Activated naive CD4-positive, alpha-beta T cell (primary cell): Measurements from ENCODE around the gene CPA3.

Experiments used
- DNase-seq, 4 experiments: peaks; one replicate each; lab custom pipeline; 2025; lab: John Stamatoyannopoulos, UW

CPA3 gene

DNA sequence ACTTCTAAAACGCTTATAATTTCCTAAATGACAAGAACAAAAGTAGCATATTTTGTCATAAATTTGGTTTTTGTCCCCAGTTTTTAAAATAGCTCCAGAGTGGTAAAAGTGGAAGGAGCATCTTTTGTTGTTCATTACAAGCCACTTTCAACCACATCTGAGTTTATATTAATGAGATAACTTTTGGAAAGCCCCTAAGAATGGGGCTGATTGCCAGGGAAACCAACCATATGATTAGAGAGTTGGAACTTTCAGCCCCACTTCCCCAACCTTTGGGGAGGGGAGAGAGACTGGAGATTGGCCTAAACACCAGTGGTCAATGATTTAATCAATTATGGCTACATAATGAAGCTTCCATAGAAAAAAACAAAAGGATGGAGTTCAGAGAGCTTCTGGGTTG, 57.4 kb downstream of the CPA3 start:
- no peak for DNase-seq

DNA sequence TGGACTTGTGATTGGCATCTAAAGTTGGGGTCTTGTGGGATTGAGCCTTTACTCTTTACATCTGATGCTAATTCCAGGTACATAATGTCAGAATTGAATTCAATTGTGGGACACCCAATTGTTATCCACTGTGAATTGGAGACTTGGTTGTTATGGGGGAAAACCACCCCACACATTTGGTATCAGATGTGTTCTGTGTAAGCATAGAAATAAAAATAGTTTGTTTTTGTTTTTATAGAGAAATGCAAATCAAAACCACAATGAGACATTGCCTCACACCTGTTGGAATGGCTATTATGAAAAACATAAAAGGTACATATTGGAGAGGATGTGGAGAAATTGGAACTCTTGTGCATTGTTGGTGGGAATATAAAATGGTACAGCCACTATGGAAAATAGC, 58.5 kb downstream of the CPA3 start:
- no peak for DNase-seq

DNA sequence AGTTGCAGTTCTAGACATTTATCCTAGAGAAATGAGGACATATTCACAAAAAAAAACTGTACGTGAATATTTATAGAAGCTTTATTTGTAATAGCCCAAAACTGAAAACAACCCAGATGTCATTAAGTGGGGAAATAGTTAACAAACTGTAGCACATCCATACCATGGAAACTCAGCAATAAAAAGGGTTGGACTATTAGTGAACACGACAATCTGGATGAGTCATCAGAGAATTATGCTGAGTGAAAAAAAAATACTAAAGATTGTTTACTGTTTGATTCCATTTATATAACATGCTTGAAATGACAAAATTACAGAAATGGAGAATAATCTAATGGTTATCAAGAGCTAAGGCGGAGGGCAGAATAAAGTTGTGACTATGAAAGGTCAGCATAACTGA, 59.5 kb downstream of the CPA3 start:
- DNase-seq: no peak

DNA sequence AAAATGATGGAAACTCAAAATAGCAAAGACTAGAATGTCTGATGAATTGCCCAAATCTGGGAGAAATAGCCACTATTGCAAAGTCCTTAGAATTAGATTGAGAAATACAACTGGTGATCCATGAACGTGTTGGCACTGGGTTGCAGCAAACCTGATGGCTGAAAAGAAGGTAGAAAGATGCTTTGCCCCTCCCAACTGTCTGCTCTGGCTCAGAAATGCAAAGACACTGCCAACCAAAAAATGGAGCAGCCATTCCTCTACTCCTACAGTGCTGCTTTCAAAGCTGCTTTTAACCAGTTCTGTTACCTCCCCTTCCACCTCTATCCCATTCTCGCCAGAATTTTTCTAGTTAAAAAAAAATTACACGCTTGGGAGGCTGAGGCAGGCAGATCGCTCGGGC, 60.7 kb downstream of the CPA3 start:
- no peak for DNase-seq

DNA sequence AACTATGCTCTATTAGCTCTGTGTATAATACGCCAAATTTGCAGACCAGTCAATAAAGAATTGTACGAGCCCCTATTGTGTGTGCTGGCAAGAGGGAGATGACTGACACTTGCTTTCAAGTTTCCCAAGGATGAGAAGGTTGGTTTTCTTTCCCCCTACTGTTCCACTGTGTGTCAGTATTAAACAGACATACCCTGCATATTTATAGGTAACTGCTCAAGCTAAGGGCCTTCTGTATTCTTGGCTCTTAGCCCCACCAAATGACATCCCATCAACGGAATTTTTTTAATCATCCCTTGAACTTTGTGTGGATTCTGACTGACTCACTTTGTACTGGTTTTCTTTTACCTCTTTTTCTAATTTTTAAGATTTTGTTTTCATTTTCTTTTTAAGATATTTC, 65.7 kb downstream of the CPA3 start:
- DNase-seq: no peak

DNA sequence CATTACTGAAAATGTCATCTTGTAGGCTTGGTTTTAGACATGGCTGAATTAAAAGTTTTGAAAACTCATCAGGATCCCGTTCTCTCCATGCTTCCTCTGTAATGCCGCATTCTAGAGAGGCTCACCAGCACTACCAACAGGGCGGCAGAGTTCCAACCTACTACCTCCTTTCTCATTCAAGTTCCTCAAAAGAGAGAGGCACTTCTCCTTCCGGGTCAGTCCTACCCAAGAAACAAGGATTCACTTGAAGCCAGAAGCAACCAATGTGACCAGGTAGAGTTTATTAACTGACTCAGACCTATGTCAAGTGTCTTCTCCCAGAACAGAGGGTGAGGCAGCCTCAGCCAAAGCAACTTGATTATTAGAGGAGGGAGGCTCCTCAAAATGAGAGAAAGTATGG, 66.5 kb downstream of the CPA3 start:
- DNase-seq: no peak

DNA sequence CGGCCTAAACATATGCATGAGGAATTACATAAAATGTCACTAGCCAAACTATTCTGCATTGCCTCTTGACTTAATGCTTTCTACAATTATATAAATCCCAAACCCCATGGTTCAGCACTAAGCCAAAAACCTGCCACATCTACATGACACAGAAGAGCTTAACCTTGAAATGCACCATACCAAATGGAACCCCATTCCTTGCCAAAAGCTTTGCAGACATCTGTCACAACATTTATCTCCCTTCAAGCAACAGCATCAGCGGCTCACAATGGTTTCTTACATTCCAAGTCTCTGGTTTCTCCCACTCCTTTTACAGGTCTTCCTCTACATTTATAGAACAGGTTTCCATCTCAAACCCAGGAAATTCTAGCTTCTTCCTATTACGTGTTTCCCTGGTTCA, 67.9 kb downstream of the CPA3 start:
- no peak for DNase-seq

DNA sequence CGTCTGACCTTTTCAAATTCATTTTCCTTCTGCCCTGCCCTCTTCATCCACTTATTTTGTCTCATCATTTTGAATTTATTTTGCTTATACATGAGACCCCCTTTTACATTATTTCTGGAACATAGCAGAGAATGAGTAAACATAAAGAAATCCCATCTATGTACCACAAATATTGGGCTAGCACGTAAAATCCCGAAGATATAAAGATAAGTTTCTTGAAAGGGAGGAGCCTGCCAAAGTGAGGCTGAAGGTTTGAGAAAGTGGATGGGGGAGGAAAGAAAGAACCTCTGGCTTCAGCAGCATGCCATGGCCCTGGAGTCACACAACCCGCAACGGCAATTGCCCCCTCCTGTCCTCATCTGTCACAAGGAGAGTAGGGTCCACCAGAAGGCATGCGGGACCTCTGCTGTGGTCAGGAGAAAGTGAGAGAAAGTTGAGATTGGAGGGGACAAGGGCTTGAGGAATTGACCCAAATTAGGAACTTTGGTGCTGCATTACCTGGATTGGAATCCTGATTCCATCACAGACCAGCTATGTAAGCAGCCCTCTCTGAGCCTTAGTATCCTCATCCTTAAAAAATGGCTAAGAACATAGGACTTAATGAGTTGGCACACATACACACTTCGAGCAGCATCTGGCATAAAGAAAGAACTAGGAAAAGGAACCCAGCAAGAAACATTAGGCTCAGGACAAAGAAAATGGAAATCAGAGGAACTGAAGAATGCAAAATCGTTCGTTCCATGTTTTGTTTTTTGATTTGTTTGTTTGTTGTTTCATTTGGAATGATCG, 72.6 kb downstream of the CPA3 start:
- no peak for DNase-seq

DNA sequence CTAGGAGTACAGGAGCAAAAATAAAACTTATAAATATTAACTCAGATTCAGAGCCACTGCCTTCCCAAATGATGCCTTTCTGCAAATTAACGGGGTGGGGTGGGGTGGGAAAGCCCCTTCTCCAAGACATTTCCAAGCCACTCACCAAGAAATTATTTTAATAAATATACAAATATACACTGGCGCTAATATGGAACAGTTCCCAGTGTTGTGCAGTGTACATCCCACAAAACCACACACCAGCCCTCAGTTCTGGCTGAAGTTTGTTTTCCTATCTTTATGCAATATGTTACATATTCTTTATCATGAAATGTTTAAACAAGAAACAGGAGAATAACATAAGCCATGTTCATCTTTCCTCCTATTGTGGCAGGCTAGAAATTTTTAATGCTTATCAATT, 73.2 kb downstream of the CPA3 start:
- no peak for DNase-seq

DNA sequence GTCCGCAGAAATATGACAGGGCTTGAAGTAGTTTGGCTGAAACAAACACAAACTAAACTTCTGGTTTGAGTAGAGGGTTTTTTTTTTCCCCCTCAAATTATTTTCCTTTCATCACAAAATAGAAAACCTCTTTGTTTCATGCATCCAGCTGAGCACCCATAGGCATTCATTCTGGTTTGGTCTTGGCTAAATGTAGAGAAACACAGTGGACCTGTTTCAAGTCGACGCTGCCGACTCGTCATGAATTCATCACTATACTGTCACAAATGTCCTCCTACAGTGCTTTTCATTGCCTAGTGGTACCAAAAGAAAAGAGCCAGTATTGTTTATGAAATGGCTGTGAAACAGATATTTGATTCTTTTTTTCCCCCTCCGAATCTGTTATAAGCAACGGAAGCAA, 73.8 kb downstream of the CPA3 start:
- DNase-seq: no peak

DNA sequence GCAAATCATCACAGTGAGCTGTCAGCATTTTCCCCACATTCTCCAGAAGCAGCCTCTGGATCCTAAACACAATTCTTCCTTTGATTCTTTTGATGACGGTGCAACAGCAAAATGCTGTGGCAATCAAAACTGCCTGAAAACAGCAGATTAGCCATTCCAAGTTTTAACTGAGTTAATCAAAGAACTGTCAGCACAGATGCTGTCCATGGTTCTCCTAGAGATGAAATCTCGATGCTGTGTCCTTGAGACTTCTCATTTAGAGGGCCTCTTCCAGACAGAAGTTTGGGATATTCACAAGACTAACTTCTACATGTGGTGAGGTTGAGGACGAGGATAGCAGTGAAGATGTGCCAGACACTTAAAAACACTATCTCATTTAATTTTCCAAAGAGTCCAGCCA, 75.9 kb downstream of the CPA3 start:
- no peak for DNase-seq

DNA sequence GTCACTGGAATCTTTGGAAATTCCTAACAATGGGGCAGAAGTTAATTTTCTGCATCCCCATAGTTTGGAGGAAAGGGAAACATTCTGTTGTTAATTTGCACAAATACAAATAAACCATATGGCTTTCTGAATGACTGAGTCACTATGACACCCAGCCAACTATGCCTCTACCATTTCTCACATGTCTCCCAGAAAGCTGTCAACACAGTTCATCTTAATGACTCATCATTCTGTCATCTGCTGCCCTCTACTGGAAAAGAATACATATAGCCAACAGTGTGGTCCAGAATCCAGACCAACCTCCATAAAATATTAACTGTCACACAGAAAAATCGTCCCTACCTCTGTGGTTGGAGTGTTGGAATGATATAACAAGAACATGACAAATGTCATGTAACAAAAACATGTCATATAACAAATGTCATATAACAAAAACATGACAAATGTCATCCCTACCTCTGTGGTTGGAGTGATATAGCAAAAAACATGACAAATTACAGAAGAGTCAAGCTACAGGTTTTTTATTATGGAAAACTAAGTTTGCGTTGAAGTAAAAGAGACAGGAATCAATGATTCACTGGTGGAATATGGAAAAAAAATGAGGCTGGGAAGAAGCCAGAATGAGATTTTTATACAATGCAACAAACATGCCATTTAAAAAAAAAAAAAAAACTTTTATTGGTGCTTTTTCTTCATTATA, 78.6 kb downstream of the CPA3 start:
- DNase-seq: no peak

DNA sequence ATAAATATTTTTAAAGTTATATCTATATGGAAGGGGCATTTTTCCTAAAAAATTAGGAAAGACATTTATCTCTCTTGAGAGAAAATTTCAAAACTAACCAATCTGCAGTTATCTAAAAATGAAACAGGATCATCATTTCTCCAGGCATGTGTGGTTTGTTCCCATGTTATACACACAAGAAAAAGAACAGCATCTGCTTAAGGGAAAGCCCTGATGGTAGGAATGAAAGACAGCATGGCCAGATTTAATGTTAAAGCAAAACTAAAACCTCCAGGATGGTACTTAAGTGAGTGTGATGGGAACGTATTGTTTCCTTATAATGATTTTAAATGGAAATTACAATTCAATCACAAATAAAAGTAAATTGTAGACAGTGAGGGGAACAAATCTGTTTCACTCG, 80.0 kb downstream of the CPA3 start:
- no peak for DNase-seq
